ENCODE data around the gene ATP8B3.

Gene ATP8B3

GRCh38 chr19:1786668-1787067 is 25.4 kb downstream of the ATP8B3 start:
- DNase-seq (ENCODE audit: low read depth): no peak
- H3K4me3 ChIP-seq (ENCODE audit: low read length): no peak overlapping the region
- no peak for TF ChIP-seq CTCF (conservative IDR thresholded peaks at IDR 0.05; ENCODE audit: low read depth, low read length)

- DNase-seq (ENCODE audit: low read depth): no peak
- no peak for TF ChIP-seq CTCF (conservative IDR thresholded peaks at IDR 0.05; ENCODE audit: low read depth, low read length)
- H3K4me3 ChIP-seq (ENCODE audit: low read length): no peak overlapping the region
These were observed 26.8 kb downstream of the ATP8B3 start for GRCh38 chr19:1785310-1785709.

- H3K4me3 ChIP-seq (ENCODE audit: low read length): no peak overlapping the region
- no peak for DNase-seq (ENCODE audit: low read depth)
- no peak for TF ChIP-seq CTCF (conservative IDR thresholded peaks at IDR 0.05; ENCODE audit: low read depth, low read length)
These were observed 28.2 kb downstream of the ATP8B3 start for GRCh38 chr19:1783874-1784273.

- DNase-seq (ENCODE audit: low read depth): no peak
These were observed 28.7 kb downstream of the ATP8B3 start for GRCh38 chr19:1783354-1783753.

GRCh38 chr19:1782521-1782920 is 29.6 kb downstream of the ATP8B3 start:
- DNase-seq (ENCODE audit: low read depth): no peak
- no peak overlapping the region for H3K4me3 ChIP-seq (ENCODE audit: low read length)
- no peak for TF ChIP-seq CTCF (conservative IDR thresholded peaks at IDR 0.05; ENCODE audit: low read depth, low read length)

More at GRCh38 chr19:1783354-1783753, 28.7 kb downstream of the ATP8B3 start:
- H3K4me3 ChIP-seq (ENCODE audit: low read length): no peak overlapping the region
- TF ChIP-seq CTCF (conservative IDR thresholded peaks at IDR 0.05; ENCODE audit: low read depth, low read length): no peak

GRCh38 chr19:1780272-1780958 is 31.7 kb downstream of the ATP8B3 start:
- H3K4me3 ChIP-seq (ENCODE audit: low read length): no peak overlapping the region
- peak; percentile 10 for TF ChIP-seq CTCF (conservative IDR thresholded peaks at IDR 0.05; ENCODE audit: low read depth, low read length)
- no peak for DNase-seq (ENCODE audit: low read depth)

- no peak overlapping the region for H3K4me3 ChIP-seq (ENCODE audit: low read length)
- TF ChIP-seq CTCF (conservative IDR thresholded peaks at IDR 0.05; ENCODE audit: low read depth, low read length): no peak
These were observed 32.5 kb downstream of the ATP8B3 start for GRCh38 chr19:1779574-1779973.

More at GRCh38 chr19:1779574-1779973, 32.5 kb downstream of the ATP8B3 start:
- DNase-seq (ENCODE audit: low read depth): no peak
